Limb (tissue), 2 donors: ENCODE results near the gene PGLYRP1.

ENCODE experiments used
- DNase-seq, 2 donors: peaks; one replicate each; pipeline ENCODE4 v3.0.0-alpha.2; 2016; ENCODE audit errors: extremely low spot score in 2 of 2

PGLYRP1 gene, protein sequence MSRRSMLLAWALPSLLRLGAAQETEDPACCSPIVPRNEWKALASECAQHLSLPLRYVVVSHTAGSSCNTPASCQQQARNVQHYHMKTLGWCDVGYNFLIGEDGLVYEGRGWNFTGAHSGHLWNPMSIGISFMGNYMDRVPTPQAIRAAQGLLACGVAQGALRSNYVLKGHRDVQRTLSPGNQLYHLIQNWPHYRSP

DNA sequence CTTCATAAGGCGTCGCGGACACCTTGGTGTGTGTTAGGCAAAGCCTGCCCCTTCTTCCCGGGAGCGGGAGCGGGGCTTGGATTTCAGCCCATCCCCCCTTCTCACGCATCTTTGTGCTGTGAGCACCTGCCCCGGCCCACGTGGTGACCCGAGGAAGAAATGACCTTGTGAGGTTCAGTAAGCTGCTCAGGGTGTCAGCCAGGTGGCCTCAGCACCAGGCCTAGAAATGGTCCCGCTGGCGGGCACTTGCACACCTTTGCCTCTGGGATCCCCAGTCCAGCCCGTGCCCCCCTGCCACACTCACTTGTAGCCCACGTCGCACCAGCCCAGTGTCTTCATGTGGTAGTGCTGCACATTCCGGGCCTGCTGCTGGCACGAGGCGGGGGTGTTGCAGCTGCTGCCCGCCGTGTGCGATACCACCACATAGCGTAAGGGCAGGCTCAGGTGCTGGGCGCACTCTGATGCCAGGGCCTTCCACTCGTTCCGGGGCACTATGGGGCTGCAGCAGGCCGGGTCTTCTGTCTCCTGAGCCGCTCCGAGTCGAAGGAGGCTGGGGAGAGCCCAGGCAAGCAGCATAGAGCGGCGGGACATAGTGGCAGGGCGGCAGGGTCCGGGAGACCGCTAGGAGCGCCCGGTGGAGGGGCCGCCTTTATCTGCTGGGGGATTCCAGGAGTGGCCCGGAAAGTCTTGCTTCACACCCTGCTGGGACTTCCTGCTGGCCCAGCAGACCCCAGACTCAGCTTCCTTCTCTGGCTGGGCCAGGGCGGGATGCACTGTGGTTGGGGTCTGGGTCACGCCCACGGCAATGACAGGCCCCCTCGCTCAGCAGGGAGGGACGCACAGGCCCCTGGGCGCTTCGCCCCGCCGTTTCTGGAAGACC lies at the start of gene PGLYRP1:
Gene PGLYRP1 (minus strand): TSS at position 623 of the 880 bp plus-strand sequence. CDS start 32 bp downstream, at position 591.
- DNase-seq, result peak in 1 of 2 donors; percentile 30

DNA sequence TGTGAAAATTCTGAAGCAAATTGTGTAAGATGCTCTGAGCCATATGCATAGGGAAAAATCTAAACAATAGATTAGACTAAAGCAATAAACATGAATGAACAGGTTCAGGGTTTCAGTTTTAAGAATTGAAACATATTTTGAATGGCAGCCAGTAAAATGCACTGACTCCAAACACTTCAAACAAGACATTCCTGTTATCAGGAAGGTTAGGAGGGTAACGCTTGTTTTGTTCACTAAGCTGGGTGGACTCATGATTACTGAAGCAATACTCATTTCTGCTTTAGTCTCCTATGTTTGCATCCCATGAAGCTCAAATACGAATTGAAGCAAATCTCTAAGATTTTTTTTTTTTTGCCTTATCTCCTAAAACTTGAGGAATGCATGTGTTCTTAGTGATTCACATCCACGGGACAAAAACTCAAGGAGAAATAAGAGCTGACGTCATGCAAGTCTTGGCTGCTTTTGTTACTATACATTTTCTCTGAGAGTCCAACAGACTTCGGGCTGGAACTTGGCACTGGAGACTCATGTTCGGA lies 47.0 kb upstream of the PGLYRP1 start:
- no peak for DNase-seq

DNA sequence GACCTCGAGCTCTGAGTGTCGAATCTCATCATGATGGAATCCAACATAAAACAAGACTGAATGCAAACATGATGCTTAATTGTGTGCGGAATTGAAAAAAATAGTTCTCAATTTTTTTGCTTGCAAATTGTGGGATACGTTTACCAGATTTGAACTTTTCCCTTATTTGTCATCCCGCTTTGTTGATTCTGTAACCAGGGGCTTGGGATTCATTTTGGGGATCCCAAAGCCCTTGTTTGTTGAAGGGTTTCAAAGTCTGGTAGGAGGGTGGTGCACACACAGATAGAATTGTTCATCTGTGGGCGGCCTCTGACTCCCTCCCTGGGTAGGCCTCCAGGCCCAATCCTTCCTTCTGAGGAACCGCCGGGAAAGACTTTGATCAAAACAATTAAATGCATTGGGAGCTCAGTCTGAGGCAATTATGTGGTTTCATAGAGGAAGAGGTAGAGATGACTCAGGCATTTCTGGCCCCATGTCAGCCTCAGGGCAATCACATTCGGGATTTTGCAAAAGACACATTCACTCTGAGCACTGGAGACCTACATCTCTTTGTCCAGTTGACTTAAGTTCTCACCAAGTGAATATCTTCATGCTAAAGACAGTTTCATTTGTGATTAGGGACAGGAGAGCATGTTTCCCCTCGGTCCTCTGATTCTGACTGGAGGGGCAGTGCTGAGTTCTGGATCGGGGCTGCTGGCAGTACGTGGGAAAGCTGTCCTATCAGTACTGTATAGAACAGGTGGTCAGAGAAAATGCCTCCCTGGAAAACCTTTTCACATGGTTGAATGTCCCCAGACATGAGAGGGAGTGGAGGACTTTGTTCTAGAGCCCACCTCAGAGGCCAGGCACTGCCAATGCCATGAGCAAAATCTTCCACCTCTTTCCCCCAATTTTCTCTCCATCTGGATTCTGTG lies 45.7 kb upstream of the PGLYRP1 start:
- DNase-seq, result no peak

DNA sequence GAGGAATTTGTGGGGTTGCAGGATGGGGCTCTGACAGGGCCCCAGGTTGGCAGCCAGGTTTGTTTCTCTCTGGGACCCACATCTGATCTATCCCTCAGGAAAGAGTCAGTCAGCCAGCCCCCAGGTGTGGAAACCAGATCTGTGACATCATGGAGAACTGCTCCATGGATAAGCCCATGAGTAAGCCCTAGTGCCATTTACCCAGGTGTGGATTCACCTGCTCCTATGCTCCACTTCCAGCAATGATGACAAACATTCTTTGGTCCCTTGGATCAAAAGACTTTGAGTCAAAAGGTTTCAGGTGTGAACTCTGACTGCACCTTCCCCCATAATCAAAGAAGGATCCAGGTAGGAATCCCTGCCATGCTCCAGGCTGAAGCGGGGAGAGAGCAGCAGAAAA lies 44.8 kb upstream of the PGLYRP1 start:
- DNase-seq, result no peak

DNA sequence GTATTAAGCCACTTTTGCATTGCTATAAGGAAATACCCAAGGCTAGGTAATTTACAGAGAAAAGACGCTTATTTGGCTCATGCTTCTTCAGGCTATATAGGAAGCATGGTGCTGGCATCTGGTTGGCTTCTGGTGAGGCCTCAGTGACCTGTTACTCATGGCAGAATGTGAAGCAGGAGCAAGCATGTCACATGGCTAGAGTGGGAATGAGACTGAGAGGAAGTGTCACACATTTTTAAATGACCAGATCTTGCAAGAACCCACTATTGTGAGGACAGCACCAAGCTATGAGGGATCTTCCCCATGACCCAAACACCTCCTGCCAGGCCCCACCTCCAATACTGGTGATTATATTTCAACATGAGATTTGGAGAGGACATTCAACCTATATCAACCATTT lies 43.6 kb upstream of the PGLYRP1 start:
- DNase-seq, result no peak

DNA sequence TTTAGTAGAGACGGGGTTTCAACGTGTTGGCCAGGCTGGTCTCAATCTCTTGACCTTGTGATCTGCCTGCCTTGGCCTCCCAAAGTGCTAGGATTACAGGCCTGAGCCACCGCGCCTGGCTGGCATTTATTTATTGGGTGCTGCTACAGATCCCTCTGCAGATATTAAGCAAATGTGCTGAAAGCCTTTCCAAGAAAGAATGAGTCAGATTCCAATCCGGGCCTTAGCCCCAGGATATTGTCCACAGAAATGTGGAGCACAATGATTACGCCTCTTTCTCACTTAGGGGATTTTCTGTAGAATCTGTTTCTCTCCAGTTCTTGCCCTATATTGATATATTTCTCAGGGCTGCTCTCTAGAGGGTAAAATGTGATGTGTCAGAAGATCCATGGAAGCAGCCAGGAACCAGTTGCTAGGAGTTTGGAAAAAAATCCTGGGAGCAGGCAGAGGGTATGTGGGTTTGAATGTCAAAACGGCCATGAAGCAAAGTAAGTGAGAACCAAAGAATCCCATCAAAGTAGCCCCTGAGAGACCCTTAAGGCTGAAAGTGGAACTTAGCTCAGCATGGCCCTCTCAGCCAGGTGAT lies 42.7 kb upstream of the PGLYRP1 start:
- DNase-seq, result no peak

DNA sequence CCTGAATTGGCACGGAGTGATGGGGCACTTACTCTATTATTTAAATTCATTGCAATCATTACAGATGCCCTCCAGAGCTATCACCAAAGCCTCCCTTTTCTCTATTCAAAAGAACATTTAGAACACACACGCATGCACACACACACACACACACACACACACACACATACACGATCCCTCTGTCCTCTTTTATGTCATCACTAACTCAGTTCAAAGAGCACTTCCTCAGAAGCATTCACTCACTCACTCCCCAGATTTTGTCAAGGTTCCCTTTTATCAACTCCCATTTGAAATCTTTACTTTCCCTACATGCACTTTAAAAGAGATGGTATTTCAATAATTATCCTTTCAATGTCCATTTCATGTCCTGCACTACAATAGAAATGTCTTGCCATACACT lies 40.3 kb upstream of the PGLYRP1 start:
- DNase-seq, result no peak

DNA sequence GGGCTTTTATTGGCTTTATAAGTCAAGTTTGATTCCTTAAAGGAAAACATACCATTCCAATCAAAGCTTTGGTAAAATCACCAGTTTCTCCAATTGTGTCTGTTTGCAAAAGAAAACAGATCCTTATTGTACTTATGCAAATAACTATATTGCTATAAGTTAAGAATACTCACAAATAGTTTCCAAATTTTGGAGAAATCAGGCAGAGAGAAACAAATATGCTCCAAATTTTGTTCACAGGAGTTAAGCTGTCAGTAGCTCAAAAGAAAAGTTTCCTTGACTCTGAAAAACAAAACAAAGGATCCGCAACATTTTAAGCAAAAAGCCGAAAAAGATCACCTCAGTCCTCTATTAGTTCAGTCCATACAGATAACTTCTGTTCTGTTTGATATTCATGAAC lies 37.2 kb upstream of the PGLYRP1 start:
- DNase-seq, result no peak

DNA sequence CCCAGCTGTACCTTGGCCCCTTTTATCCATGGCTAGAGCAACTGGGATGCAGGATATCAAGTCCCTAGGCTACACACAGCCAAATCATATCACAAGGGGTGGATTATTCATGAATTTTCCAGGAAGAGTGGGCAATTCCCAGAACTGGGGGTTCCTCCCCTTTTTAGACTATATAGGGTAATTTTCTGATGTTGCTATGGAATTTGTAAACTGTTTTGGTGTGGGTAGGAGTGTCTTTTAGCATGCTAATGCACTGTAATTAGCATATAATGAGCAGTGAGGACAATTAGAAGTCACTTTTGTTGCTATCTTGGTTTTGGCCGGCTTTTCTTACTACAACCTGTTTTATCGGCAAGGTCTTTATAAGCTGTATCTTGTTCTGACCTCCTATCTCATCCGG lies 35.9 kb upstream of the PGLYRP1 start:
- DNase-seq, result no peak

DNA sequence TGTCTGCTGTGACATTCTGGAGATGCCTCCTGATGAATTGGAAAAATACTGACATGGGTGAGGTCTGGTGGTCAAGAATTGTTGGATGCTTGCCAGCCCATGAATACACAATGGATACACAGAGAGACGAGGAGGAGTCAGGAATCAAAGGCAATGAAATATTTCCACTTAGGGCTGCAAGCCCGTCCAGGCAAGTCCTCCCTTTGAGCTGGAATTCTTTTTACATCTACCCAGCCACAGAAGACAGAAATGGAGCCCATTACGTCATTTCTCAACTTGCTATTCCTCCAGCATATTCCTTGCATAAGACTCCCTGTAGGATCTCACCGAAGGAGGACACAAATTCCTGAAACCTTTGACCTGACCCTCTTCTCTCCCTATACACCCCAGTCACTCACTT lies 33.7 kb upstream of the PGLYRP1 start:
- DNase-seq, result no peak

DNA sequence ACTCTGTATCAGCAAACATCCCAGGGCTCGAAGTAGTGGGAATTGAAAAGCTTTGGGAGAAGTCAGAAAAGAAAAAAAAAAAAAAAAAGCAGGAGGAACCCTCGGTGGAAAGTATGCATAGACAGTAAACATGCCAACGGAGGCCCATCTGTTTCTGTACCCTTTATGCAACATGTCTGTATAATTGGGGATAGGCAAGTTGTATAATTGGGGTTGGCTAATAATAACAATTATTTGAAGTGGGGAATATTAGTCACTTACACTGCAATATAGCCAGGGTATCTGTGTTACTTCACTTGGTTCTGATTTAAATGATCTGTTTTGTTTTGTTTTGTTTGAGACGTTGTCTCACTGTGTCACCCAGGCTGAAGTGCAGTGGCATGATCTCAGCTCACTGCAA lies 30.0 kb upstream of the PGLYRP1 start:
- no peak for DNase-seq

DNA sequence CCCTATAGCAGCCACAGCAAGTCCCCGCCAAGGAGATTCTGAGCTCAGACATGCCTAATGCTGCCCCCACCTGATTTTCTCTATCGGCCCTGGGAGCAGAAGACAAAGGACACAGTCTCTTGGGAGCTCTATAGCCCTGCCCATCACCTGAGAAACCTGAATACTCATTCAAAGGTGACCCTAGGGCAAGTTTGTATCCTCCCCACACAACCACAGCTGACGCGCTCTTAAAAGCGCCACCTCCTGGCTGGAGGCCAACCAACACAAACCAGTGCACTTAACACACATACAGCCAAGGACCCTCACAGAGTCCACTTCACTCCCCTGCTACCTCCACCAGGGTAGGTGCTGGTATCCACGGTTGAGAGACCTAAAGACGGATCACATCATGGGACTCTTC lies 26.7 kb upstream of the PGLYRP1 start:
- no peak for DNase-seq

DNA sequence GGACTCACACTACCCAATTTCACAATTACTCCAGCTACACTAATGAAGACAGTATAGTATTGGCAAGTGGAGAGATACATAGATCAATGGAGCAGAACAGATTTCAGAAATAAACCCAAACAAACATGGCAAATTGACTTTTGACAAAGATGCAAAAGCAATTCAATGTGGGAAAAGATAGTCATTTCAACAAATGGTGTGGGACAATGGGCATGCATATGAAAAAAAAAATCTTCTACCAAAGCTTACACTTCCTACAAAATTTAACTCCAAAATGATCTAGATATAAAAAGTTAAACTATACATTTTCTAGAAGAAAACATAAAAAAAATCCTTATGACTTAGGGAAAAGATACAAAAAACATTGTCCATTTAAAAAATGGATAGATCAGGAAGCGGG lies 20.7 kb upstream of the PGLYRP1 start:
- no peak for DNase-seq

DNA sequence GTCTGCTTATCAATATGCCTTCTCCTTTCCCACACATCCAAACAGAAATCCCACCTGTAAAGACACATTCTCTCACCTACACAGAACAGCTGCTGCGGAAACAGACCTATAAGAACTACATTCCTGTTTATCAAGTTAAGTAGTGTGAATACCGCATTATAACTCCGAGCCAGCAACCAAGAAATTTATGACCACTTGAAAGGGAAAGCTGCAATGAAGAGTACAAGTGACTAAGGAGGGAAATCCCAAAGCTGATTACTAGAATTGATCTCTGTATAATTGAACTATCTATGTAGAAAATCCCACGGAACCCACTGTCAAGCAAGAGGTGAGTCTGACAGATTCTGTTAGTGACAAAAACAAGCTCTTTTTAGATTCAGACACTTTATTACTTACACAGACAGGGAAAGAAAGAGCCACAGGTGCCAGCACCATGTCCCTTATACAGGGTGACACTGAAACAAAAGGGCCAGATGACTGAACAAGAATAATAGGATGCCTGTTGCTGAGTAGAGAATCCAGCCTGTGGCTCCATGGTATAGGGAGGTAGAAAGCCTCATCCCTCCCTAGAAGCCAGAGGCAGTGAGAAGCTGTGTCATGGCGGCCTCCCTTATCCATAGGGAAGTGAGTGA lies 19.5 kb upstream of the PGLYRP1 start:
- DNase-seq, result no peak

DNA sequence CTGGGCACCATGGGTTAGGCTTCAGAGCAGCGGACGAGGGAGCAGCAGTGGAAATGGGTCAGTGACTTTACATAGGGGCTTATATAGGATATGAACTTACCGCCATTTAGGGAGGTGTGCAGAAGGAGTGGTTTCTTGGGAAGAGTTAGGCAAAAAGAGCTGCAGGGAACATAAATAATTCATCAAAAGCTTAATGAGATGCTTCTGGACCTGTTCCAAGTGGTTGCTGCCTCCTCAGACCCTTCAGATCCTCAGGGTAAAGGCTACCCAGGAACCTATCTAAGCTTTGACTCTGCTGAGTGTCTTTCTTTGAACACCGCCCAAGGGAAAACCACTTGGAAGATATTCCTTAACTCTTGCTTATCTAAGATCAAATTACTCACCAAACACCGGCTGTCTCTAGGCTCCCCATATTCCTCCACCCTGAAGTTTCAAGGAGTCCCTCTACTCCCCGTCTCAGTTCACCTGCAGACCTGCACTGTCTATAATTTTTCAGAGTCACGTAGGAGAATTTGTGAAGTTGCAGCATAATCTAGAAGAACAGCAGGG lies 18.2 kb upstream of the PGLYRP1 start, which contains the start of gene IGFL4:
Gene IGFL4 (minus strand): TSS at position 51 of the 549 bp plus-strand sequence. CDS start 40 bp downstream, at position 11.
- DNase-seq, result no peak

DNA sequence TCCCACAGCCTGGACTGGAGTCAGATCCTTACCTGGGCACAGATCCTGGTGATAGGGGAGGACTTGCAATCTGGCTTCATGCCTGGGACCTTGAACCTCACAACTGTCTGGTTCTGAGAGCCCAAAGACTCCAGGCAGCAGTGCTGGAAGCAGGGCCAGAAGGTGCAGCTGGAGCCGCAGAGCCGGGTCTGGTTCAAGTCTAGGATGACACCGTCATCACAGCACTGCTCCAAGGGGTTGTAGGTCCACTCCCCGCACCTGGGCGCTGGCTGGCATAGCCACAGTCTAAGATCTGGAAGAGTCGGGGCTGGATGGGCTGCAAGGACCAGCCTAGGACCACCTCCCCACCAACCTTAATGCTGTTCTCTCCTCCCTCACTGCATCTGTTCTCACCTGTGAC lies 17.3 kb upstream of the PGLYRP1 start:
- no peak for DNase-seq

DNA sequence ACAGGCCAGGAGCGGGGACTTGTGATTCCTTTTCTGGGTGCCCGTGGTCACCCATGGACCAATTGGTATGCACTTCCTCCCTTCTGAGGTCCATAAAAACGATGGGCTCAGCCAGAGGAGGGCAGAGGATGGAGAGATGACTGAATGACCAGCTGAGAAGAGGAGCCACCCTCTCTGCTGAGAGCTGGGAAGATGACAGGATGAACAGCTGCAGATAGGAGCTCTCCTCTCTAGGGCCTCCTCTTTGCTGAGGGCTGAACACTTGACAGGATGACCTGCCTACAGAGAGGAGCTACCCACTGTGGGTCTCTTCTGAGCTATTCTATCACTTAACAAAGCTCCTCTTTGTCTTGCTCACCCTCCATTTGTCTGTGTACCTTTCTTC lies 13.9 kb upstream of the PGLYRP1 start:
- DNase-seq, result no peak

DNA sequence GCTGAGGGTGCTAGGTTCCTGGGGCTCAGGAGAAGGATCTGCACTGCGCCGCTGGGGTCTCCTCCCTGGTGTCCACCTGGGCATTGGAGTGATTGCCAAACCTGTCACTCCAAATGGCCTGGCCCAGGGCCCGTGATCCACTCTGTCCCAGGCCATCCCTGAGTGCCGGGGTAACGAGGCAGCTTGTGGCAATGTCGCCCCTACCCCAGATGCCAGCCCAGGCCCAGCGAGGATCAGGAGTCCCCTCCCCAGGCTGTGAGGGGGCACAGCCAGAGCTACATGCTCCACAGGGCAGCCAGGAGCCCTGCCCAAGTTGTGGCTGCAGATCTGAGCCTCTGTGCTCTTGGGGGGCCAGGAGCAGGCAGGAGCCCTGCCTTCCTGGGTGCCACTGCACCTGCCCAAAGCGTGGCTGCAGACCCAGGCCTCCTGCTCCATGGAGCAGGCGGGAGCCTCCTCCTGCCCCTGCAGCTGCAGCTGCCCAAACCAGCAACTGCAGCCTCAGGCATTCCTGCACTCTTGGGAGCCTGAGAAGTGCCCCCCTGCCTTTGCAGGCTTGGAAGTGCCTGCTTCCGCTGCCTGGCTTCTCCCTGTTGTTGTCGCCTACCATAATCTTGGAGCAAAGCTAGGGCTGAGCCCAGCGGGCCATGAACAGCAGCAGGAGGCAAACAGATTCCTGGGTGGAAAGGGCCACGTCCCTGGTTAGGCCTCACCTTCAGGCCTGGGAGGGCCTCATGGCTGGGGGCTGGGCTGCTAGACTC lies 13.3 kb upstream of the PGLYRP1 start:
- DNase-seq, result no peak

DNA sequence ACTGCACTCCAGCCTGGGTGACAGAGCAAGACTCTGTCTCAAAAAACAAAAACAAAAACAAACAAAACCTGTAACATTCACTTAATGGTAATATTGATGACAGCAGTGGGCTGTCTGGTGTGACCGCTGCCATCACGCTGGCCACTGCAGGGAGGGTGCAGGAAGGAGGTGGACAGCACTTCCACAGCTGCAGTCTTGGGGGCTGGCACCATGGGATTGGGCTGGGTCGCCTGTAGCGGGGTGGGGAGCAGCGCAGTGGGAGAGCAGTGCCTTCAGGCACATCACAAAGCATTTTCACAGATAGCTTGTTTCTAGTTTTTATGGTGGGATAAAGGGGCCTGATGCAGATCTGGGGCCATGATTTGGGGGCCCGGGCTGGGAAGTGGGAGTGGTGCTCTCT lies 12.7 kb upstream of the PGLYRP1 start:
- DNase-seq, result no peak

DNA sequence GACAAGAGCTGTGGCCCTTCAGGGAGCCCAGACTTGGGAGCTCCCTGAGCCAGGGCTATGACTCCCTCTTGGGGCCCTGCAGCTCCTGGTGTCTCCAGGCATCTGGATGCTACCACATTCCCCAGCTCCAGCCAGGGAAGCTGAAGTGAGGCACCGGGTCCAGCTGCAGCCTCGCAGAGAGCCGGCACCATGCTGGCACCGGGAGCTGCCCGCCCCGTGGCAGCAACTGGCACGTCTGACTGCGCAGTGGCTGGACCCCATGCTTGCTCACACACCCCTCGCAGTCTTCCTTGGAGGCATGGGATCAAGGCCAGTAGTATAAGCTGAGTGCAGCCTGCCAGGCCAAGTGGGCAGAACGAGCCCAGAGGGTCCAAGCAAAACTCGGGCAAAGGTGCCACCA lies 10.5 kb upstream of the PGLYRP1 start:
- DNase-seq, result no peak
